ENCODE results near the gene TMEM108.

- no peak for TF ChIP-seq POLR2A (IDR thresholded peaks at IDR 0.05)
- TF ChIP-seq, protein P1, sequence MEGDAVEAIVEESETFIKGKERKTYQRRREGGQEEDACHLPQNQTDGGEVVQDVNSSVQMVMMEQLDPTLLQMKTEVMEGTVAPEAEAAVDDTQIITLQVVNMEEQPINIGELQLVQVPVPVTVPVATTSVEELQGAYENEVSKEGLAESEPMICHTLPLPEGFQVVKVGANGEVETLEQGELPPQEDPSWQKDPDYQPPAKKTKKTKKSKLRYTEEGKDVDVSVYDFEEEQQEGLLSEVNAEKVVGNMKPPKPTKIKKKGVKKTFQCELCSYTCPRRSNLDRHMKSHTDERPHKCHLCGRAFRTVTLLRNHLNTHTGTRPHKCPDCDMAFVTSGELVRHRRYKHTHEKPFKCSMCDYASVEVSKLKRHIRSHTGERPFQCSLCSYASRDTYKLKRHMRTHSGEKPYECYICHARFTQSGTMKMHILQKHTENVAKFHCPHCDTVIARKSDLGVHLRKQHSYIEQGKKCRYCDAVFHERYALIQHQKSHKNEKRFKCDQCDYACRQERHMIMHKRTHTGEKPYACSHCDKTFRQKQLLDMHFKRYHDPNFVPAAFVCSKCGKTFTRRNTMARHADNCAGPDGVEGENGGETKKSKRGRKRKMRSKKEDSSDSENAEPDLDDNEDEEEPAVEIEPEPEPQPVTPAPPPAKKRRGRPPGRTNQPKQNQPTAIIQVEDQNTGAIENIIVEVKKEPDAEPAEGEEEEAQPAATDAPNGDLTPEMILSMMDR (IDR thresholded peaks at IDR 0.05), result no peak
Measured at GRCh38 chr3:133368371-133369067, 330.3 kb downstream of the TMEM108 start.

All from heart left ventricle (tissue), 13 donors.